ENCODE data around the gene SMG9. TPM values are rescaled to one million over a fixed set of nuclear protein-coding genes. Genes with fewer than 3 reads are reported as not detected.

The SMG9 gene
- total RNA-seq, 4 donors from 2014 or later = 16.0 to 22.7 (median 21.1) TPM

GRCh38 chr19:43723588-43723987 is 31.2 kb downstream of the SMG9 start:
- DNase-seq = no peak
- intact Hi-C loops (cut with DNase I) = no loop called here
- Histone ChIP-seq H3K36me3 (peaks cover 0 to 10% (median under 1%) of the 10 kb centered on the region in 3 donors), H3K4me1 (peaks cover 0 to 7% (median 0%) of the 10 kb centered on the region in 3 donors), H3K4me3 (no peak overlapping the region), H3K27me3 (peaks cover 0 to 18% (median 0%) of the 10 kb centered on the region in 4 donors), H3K27ac (no peak overlapping the region), H3K9me3 (no peaks in the 10 kb centered on the region)
- TF ChIP-seq POLR2A (IDR thresholded peaks at IDR 0.05) = no peak
- TF ChIP-seq CTCF (IDR thresholded peaks at IDR 0.05) = peak in 1 of 6 experiments; percentile 37
- 52 to 70% methylated on average over 8 of the region's 8 CpGs for WGBS, 2 donors

DNA sequence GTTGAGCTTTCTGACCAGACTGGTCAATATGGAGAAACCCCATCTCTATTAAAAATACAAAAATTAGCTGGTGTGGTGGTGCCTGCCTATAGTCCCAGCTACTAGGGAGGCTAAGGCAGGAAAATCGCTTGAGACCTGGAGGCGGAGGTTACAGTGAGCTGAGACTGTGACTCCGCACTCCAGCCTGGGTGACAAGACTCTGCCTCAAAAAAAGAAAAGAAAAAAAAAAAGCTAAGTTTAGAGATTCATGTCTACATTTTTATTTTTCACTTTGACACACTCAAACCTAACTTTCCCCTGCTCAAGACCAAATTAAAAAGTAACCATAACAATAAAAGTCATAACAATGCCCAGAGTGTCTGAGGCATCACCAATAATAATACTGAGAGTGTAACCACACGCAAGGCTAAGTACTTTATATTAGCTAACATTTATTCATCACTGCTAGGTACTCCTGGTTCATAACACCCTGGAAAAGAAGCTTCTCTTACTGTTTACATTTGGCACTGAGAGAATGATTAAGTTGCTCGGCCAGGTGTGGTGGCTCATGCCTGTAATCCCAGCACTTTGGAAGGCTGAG is 33.2 kb downstream of the SMG9 start:
- no peak for DNase-seq
- no peaks in the 10 kb centered on the region for H3K36me3 ChIP-seq
- peaks cover 0 to 19% (median 0%) of the 10 kb centered on the region in 4 donors for H3K27me3 ChIP-seq

DNA sequence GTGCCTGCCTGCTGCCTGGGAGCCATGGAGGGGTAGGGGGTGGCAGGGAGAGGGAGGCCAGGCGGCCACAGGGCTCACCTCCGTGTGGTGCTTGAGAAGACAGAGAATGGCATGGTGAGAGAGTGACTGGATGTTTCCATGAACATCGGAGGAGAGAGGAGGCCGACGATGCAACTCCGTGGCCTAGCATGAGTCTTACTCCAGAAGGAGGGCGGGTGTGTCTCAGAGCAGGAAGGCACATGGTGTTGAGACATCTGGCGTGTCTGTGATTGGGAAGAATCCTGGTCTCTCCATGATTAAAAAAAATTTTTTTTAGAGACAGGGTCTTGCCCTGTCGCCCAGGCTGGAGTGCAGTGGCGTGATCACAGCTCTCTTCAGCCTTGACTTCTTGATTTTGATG is 33.8 kb downstream of the SMG9 start:
- H3K9me3 ChIP-seq = no peaks in the 10 kb centered on the region
- H3K4me1 ChIP-seq = no peaks in the 10 kb centered on the region
- no peak overlapping the region for H3K4me3 ChIP-seq
- no peak for TF ChIP-seq POLR2A (IDR thresholded peaks at IDR 0.05)
- no peak for TF ChIP-seq CTCF (IDR thresholded peaks at IDR 0.05)
- H3K27me3 ChIP-seq = peaks cover 0 to 19% (median 0%) of the 10 kb centered on the region in 4 donors
- H3K27ac ChIP-seq = no peak overlapping the region
- intact Hi-C loops (cut with DNase I) = no loop called here
- DNase-seq = no peak
- H3K36me3 ChIP-seq = no peaks in the 10 kb centered on the region
- 80% methylated on average over 9 to 10 of the region's 10 CpGs for WGBS, 2 donors

More for the DNA sequence above, 33.2 kb downstream of the SMG9 start:
- 69 to 92% methylated on average over 5 of the region's 5 CpGs for WGBS, 2 donors
- no peak overlapping the region for H3K4me3 ChIP-seq
- TF ChIP-seq POLR2A (IDR thresholded peaks at IDR 0.05) (no peak), CTCF (IDR thresholded peaks at IDR 0.05) (no peak)
- intact Hi-C loops (cut with DNase I) = no loop called here
- H3K27ac ChIP-seq = no peak overlapping the region
- no peaks in the 10 kb centered on the region for H3K4me1 ChIP-seq
- H3K9me3 ChIP-seq = no peaks in the 10 kb centered on the region

DNA sequence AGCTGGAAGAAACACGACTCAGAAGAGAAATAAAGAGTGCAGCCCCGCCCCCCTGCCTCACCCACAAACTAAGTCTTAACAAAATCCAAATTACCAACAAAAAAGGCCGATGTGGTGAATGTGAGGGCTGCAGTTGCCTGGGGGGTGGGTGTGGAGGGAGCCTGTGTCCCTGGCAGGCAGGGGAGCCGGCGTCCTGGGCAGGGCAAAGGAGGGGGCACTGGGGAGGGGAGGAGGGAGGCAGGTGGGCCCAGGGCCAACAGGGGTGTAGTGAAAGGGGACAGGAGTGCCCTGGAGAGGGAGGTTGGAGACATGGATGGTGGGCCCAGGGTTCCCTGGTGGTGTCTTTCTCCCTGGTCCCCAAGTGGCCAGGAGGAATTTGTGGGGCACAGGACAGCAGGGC is 34.8 kb downstream of the SMG9 start:
- TF ChIP-seq CTCF (IDR thresholded peaks at IDR 0.05) (no peak), POLR2A (IDR thresholded peaks at IDR 0.05) (no peak)
- intact Hi-C loops (cut with DNase I) = no loop called here
- Histone ChIP-seq H3K4me3 (no peak overlapping the region), H3K9me3 (no peaks in the 10 kb centered on the region), H3K4me1 (no peaks in the 10 kb centered on the region), H3K27me3 (peaks cover 0 to 19% (median 0%) of the 10 kb centered on the region in 4 donors), H3K36me3 (no peaks in the 10 kb centered on the region), H3K27ac (no peak overlapping the region)
- WGBS, 2 donors = 32 to 38% methylated on average over 4 to 5 of the region's 5 CpGs
- no peak for DNase-seq

- 29 to 92% methylated on average over 1 to 16 of the region's 37 CpGs for WGBS, 2 donors
- H3K27me3 ChIP-seq = peaks cover 0 to 19% (median 0%) of the 10 kb centered on the region in 4 donors
- no peak overlapping the region for H3K4me3 ChIP-seq
- intact Hi-C loops (cut with DNase I) = no loop called here
- no peaks in the 10 kb centered on the region for H3K9me3 ChIP-seq
- no peak for DNase-seq
- H3K27ac ChIP-seq = no peak overlapping the region
- TF ChIP-seq POLR2A (IDR thresholded peaks at IDR 0.05) (no peak), CTCF (IDR thresholded peaks at IDR 0.05) (no peak)
- no peaks in the 10 kb centered on the region for H3K36me3 ChIP-seq
- H3K4me1 ChIP-seq = no peaks in the 10 kb centered on the region
Observed at GRCh38 chr19:43719378-43719868, 35.3 kb downstream of the SMG9 start.

Data from esophagus squamous epithelium (tissue), 5 donors.